Neural progenitor cell (in vitro differentiated cells): ENCODE results near the gene WRAP53. TPM values are rescaled to one million over a fixed set of nuclear protein-coding genes. Genes with fewer than 3 reads are reported as not detected.

Experiments
- DNase-seq: peaks from one replicate; pipeline ENCODE4 v3.0.0-alpha.2; 2016; ENCODE audit warnings: low spot score
- H2AFZ ChIP-seq: fragments of 200-600 bp; sonication (generic); replicated peaks from 2 replicates; pipeline ENCODE4 v1.6.1; 2016; ENCODE audit warnings: antibody characterized with exemption
- H3F3A ChIP-seq: fragments of 200-600 bp; sonication (generic); 2 replicates; pipeline ENCODE4 v1.6.1; 2016; ENCODE audit warnings: antibody characterized with exemption, low read depth
- H3K27ac ChIP-seq: fragments of 200-600 bp; sonication (generic); 2 replicates; pipeline ENCODE4 v1.5.1; 2016; ENCODE audit warnings: mild to moderate bottlenecking
- H3K27me3 ChIP-seq: fragments of 200-600 bp; sonication (generic); 2 replicates; pipeline ENCODE4 v1.6.1; 2016; ENCODE audit warnings: mild to moderate bottlenecking, moderate library complexity
- H3K36me3 ChIP-seq: fragments of 200-600 bp; sonication (generic); 2 replicates; pipeline ENCODE4 v1.5.1; 2016
- H3K4me1 ChIP-seq: fragments of 200-600 bp; sonication (generic); 2 replicates; pipeline ENCODE4 v1.6.1; 2016; ENCODE audit warnings: mixed run types
- H3K4me2 ChIP-seq: fragments of 200-600 bp; sonication (generic); 2 replicates; pipeline ENCODE4 v1.6.1; 2016
- H3K4me3 ChIP-seq: fragments of 200-600 bp; sonication (generic); 2 replicates; pipeline ENCODE4 v1.5.1; 2016
- H3K79me2 ChIP-seq: fragments of 200-600 bp; sonication (generic); 2 replicates; pipeline ENCODE4 v1.6.1; 2016; ENCODE audit warnings: low read depth
- H3K9ac ChIP-seq: fragments of 200-600 bp; sonication (generic); 2 replicates; pipeline ENCODE4 v1.6.1; 2016
- H3K9me3 ChIP-seq: fragments of 200-600 bp; sonication (generic); 2 replicates; pipeline ENCODE4 v1.5.1; 2016; ENCODE audit warnings: low read depth
- H4K20me1 ChIP-seq: fragments of 200-600 bp; sonication (generic); 2 replicates; pipeline ENCODE4 v1.6.1; 2016; ENCODE audit warnings: low read depth
- H3K27ac Mint-ChIP-seq: 3 replicates; pipeline ENCODE4 v1.8.0; 2021; ENCODE audit warnings: mixed read lengths
- H3K27me3 Mint-ChIP-seq: 2 replicates; pipeline ENCODE4 v1.8.0; 2022; ENCODE audit warnings: low read depth, mild to moderate bottlenecking, inconsistent platforms, moderate library complexity, mixed read lengths; ENCODE audit not compliant: insufficient read depth
- H3K36me3 Mint-ChIP-seq: 3 replicates; pipeline ENCODE4 v1.8.0; 2021; ENCODE audit warnings: mixed read lengths
- H3K4me1 Mint-ChIP-seq: 3 replicates; pipeline ENCODE4 v1.8.0; 2021; ENCODE audit warnings: mixed read lengths
- H3K4me3 Mint-ChIP-seq: 3 replicates; pipeline ENCODE4 v1.8.0; 2021; ENCODE audit warnings: mild to moderate bottlenecking, moderate library complexity, mixed read lengths
- H3K9me3 Mint-ChIP-seq: 3 replicates; pipeline ENCODE4 v1.8.0; 2020; ENCODE audit warnings: mixed read lengths
- EZH2 ChIP-seq: fragments of 200-600 bp; sonication (generic); IDR thresholded peaks from 2 replicates; pipeline ENCODE4 v1.6.1; 2017; ENCODE audit warnings: antibody characterized with exemption, mild to moderate bottlenecking, moderate library complexity
- EZH2phosphoT487 ChIP-seq: fragments of 200-600 bp; sonication (generic); IDR thresholded peaks from 2 replicates; pipeline ENCODE4 v1.6.1; 2017; ENCODE audit warnings: antibody characterized with exemption
- total RNA-seq: library from RNA; depleted of rRNA; stranded (reverse); fragments of >200 nt; gene quantifications from 2 replicates; pipeline ENCODE4 v1.2.3, GENCODE V29; 2015; ENCODE audit warnings: low replicate concordance
- TF ChIP-seq, protein P1 (sequence below): fragments of 200-600 bp; sonication (generic); IDR thresholded peaks from 2 replicates; pipeline ENCODE4 v1.5.1; 2017; ENCODE audit warnings: antibody characterized with exemption, mild to moderate bottlenecking

Gene WRAP53
- total RNA-seq, 1 donor from 2014 or later = 12.6 TPM

DNA sequence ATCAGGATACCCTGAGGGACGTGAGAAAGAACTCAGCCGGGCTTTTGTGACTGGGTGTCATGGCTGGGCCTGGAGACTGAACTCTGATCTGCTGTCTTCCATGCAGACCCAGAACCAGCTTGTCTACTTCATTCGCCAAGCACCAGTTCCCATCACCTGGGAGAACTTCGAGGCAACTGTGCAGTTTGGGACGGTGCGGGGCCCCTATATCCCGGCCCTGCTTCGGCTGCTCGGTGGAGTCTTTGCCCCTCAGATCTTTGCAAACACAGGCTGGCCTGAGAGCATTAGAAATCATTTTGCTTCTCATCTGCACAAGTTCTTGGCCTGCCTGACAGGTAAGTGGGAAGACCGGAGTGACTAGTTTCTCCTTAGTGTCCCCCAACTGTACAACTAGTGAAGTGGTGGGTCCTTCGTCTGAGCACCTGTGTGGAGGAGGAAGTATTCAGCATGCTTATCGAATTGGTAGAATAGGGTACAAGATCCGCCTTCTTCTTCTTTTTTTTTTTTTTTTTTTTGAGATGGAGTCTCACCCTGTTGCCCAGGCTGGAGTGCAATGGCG is 44.8 kb downstream of the WRAP53 start:
- Histone ChIP-seq H3K36me3 (no peaks in the 10 kb centered on the region), H3K4me3 (no peak overlapping the region), H3K4me2 (no peak overlapping the region), H3K27me3 (peaks cover 5% of the 10 kb centered on the region), H3K4me1 (no peaks in the 10 kb centered on the region), H3K9me3 (no peaks in the 10 kb centered on the region), H3K27ac (no peak overlapping the region), H3K79me2 (no peaks in the 10 kb centered on the region), H3K9ac (no peak overlapping the region), H4K20me1 (no peaks in the 10 kb centered on the region), H2AFZ (no peak overlapping the region), H3F3A (no peaks in the 10 kb centered on the region)
- Mint-ChIP-seq H3K36me3 (no peaks in the 10 kb centered on the region), H3K27ac (no peak overlapping the region), H3K4me3 (no peak overlapping the region), H3K9me3 (no peaks in the 10 kb centered on the region), H3K27me3 (peaks cover 8% of the 10 kb centered on the region), H3K4me1 (peaks cover 17% of the 10 kb centered on the region)
- TF ChIP-seq EZH2phosphoT487 (no peak), EZH2 (no peak)
- TF ChIP-seq, protein P1, sequence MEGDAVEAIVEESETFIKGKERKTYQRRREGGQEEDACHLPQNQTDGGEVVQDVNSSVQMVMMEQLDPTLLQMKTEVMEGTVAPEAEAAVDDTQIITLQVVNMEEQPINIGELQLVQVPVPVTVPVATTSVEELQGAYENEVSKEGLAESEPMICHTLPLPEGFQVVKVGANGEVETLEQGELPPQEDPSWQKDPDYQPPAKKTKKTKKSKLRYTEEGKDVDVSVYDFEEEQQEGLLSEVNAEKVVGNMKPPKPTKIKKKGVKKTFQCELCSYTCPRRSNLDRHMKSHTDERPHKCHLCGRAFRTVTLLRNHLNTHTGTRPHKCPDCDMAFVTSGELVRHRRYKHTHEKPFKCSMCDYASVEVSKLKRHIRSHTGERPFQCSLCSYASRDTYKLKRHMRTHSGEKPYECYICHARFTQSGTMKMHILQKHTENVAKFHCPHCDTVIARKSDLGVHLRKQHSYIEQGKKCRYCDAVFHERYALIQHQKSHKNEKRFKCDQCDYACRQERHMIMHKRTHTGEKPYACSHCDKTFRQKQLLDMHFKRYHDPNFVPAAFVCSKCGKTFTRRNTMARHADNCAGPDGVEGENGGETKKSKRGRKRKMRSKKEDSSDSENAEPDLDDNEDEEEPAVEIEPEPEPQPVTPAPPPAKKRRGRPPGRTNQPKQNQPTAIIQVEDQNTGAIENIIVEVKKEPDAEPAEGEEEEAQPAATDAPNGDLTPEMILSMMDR = no peak
- no peak for DNase-seq

DNA sequence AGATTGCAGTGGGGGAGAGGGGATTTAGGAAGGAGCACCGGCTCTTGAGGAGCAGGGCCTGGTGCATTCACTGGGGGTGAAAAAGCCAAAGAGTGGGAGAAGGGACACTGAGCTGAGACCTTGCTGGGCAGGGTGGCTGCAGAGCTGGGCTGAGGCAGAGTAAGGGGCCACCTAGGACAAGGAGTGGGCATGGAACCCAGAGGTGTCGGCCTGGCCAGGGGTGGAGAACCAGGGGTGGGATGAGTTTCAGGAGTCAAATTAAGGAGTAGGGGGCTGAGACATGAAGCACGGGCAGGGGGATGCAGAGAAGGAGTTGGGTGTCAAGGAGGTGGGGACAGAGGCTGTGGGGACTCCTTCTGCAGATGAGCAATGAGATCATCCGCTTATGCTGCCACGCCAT is 49.3 kb downstream of the WRAP53 start:
- Histone ChIP-seq H3K36me3 (no peaks in the 10 kb centered on the region), H2AFZ (no peak overlapping the region), H3F3A (no peaks in the 10 kb centered on the region), H3K27me3 (peaks cover 20% of the 10 kb centered on the region), H3K4me3 (no peak overlapping the region), H3K4me2 (no peak overlapping the region), H4K20me1 (no peaks in the 10 kb centered on the region), H3K79me2 (no peaks in the 10 kb centered on the region), H3K27ac (no peak overlapping the region), H3K9ac (no peak overlapping the region), H3K4me1 (no peaks in the 10 kb centered on the region), H3K9me3 (no peaks in the 10 kb centered on the region)
- no peak overlapping the region for H3K4me3 Mint-ChIP-seq
- TF ChIP-seq EZH2 = no peak
- TF ChIP-seq, protein P1 = no peak
- no peak for TF ChIP-seq EZH2phosphoT487
- DNase-seq = no peak
- H3K9me3 Mint-ChIP-seq = no peaks in the 10 kb centered on the region
- H3K4me1 Mint-ChIP-seq = no peaks in the 10 kb centered on the region
- no peaks in the 10 kb centered on the region for H3K36me3 Mint-ChIP-seq
- H3K27me3 Mint-ChIP-seq = peaks cover 13% of the 10 kb centered on the region
- H3K27ac Mint-ChIP-seq = no peak overlapping the region

- Histone ChIP-seq H2AFZ (no peak overlapping the region), H3K27me3 (peaks cover 20% of the 10 kb centered on the region), H3K79me2 (no peaks in the 10 kb centered on the region), H3K27ac (no peak overlapping the region), H3K4me1 (no peaks in the 10 kb centered on the region), H3K9me3 (no peaks in the 10 kb centered on the region), H3F3A (no peaks in the 10 kb centered on the region), H3K4me2 (no peak overlapping the region), H3K9ac (no peak overlapping the region), H3K36me3 (no peaks in the 10 kb centered on the region), H3K4me3 (no peak overlapping the region), H4K20me1 (no peaks in the 10 kb centered on the region)
- Mint-ChIP-seq H3K36me3 (no peaks in the 10 kb centered on the region), H3K9me3 (no peaks in the 10 kb centered on the region), H3K27ac (no peak overlapping the region), H3K4me1 (no peaks in the 10 kb centered on the region), H3K4me3 (no peak overlapping the region), H3K27me3 (peaks cover 9% of the 10 kb centered on the region)
- TF ChIP-seq EZH2phosphoT487 (no peak), EZH2 (no peak)
- TF ChIP-seq, protein P1 = no peak
- DNase-seq = no peak
Observed at GRCh38 chr17:7739746-7740145, 51.5 kb downstream of the WRAP53 start.
